ENCODE results near the gene KCNK15.
"Not testable (repeated sequence)": the region's sequence is repeated elsewhere in the genome, so short reads cannot be mapped to it uniquely, and the experiment has no call there.

KCNK15 gene

GRCh38 chr20:44759595-44759994, 13.9 kb downstream of the KCNK15 start:
- DNase-seq (ENCODE audit: low spot score), result no peak

GRCh38 chr20:44761423-44761822, 15.8 kb downstream of the KCNK15 start:
- no peak for DNase-seq (ENCODE audit: low spot score)

GRCh38 chr20:44762466-44763140, 16.9 kb downstream of the KCNK15 start:
- DNase-seq (ENCODE audit: low spot score), result no peak

GRCh38 chr20:44763798-44764197, 18.1 kb downstream of the KCNK15 start:
- not testable (repeated sequence) for DNase-seq (ENCODE audit: low spot score)

- DNase-seq (ENCODE audit: low spot score), result no peak
These were observed 19.4 kb downstream of the KCNK15 start for GRCh38 chr20:44765091-44765490.

GRCh38 chr20:44765701-44766347, 20.2 kb downstream of the KCNK15 start:
- DNase-seq (ENCODE audit: low spot score), result no peak

- no peak for DNase-seq (ENCODE audit: low spot score)
These were observed 22.6 kb downstream of the KCNK15 start for GRCh38 chr20:44768256-44768655.

GRCh38 chr20:44768854-44769480, 23.3 kb downstream of the KCNK15 start:
- no peak for DNase-seq (ENCODE audit: low spot score)

GRCh38 chr20:44769481-44769863, 23.8 kb downstream of the KCNK15 start:
- DNase-seq (ENCODE audit: low spot score), result no peak

GRCh38 chr20:44770484-44771171, 25.0 kb downstream of the KCNK15 start:
- no peak for DNase-seq (ENCODE audit: low spot score)

- no peak for DNase-seq (ENCODE audit: low spot score)
These were observed 25.5 kb downstream of the KCNK15 start for GRCh38 chr20:44771172-44771535.

GRCh38 chr20:44772636-44773035, 27.0 kb downstream of the KCNK15 start:
- DNase-seq (ENCODE audit: low spot score), result no peak

GRCh38 chr20:44773070-44773829, 27.6 kb downstream of the KCNK15 start:
- DNase-seq (ENCODE audit: low spot score), result no peak

- DNase-seq (ENCODE audit: low spot score), result no peak
These were observed 31.3 kb downstream of the KCNK15 start for GRCh38 chr20:44776980-44777379.

GRCh38 chr20:44780226-44780625, 34.6 kb downstream of the KCNK15 start:
- no peak for DNase-seq (ENCODE audit: low spot score)

- DNase-seq (ENCODE audit: low spot score), result no peak
These were observed 35.5 kb downstream of the KCNK15 start for GRCh38 chr20:44781118-44781517.

GRCh38 chr20:44781791-44782190, 36.1 kb downstream of the KCNK15 start:
- no peak for DNase-seq (ENCODE audit: low spot score)

GRCh38 chr20:44784688-44785087, 39.0 kb downstream of the KCNK15 start:
- DNase-seq (ENCODE audit: low spot score), result no peak

- no peak for DNase-seq (ENCODE audit: low spot score)
These were observed 40.1 kb downstream of the KCNK15 start for GRCh38 chr20:44785768-44786167.

GRCh38 chr20:44787299-44787698, 41.6 kb downstream of the KCNK15 start:
- no peak for DNase-seq (ENCODE audit: low spot score)

- no peak for DNase-seq (ENCODE audit: low spot score)
These were observed 43.2 kb downstream of the KCNK15 start for GRCh38 chr20:44788706-44789456.

Data from hematopoietic multipotent progenitor cell treated with erythropoietin and hydrocortisone succinate and interleukin-3 and kit ligand, for 17 days (in vitro differentiated cells).